Dermis microvascular lymphatic vessel endothelial cell (primary cell): Measurements from ENCODE around the gene GUCY2F. TPM values are rescaled to one million over a fixed set of nuclear protein-coding genes. Genes with fewer than 3 reads are reported as not detected.

Experiments
- DNase-seq, 2 donors: peaks; one replicate each; pipeline versions ENCODE4 v3.0.0 to v3.0.0-alpha.2; 2010; ENCODE audit warnings: low read depth in 2 of 2
- total RNA-seq: library from RNA; depleted of rRNA; stranded (reverse); fragments of >200 nt; gene quantifications from 2 replicates; pipeline ENCODE4 v1.2.1, GENCODE V29; 2014

The GUCY2F gene
- total RNA-seq, 1 donor from 2014 or later = not detected

- DNase-seq = no peak
Measured at GRCh38 chrX:109393859-109394258, 88.0 kb downstream of the GUCY2F start.

GRCh38 chrX:109392895-109393294 lies 89.0 kb downstream of the GUCY2F start:
- DNase-seq = no peak

GRCh38 chrX:109390556-109390955 lies 91.3 kb downstream of the GUCY2F start:
- no peak for DNase-seq

- no peak for DNase-seq
Measured at GRCh38 chrX:109389917-109390316, 92.0 kb downstream of the GUCY2F start.

DNA sequence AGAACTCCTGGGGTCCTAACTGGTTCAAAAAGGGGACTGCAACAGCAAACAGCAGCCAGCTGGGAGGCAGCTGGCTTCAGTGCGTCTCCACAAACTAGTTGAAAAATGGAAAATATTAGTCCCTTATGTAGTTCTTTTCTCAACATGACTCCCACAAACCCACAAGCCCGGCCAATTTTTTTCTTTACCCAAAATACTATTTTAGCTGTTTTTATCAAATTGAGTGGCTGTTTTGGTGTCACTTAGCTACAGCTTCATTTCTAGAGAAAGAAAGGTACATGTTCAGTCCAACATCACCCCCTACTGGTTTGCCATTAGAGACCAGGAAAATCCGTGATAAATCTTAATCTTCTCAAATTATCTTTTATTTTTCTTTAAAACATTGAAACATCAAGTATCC lies 97.2 kb downstream of the GUCY2F start:
- peak; percentile 9 to 45 for DNase-seq

GRCh38 chrX:109382332-109382731 lies 99.6 kb downstream of the GUCY2F start:
- no peak for DNase-seq

DNA sequence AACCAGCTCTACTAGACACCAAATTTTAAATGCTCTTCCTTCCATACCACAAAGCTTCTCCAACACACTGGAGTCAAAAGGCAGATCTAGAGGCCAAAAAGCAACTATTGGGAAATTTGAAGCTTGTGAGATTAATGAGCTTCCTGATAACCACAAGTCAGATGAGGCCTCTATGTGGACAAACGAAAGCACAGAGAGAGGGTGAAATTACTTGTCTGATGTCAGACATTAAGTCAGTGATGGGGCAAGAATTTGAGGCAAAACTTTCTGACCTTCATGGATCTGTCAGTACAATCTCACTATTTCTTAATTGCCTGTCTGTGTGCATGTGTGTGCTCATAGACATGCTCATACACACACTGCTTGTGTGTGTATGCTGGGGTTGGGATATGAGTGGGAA lies 103.6 kb downstream of the GUCY2F start:
- no peak for DNase-seq

DNA sequence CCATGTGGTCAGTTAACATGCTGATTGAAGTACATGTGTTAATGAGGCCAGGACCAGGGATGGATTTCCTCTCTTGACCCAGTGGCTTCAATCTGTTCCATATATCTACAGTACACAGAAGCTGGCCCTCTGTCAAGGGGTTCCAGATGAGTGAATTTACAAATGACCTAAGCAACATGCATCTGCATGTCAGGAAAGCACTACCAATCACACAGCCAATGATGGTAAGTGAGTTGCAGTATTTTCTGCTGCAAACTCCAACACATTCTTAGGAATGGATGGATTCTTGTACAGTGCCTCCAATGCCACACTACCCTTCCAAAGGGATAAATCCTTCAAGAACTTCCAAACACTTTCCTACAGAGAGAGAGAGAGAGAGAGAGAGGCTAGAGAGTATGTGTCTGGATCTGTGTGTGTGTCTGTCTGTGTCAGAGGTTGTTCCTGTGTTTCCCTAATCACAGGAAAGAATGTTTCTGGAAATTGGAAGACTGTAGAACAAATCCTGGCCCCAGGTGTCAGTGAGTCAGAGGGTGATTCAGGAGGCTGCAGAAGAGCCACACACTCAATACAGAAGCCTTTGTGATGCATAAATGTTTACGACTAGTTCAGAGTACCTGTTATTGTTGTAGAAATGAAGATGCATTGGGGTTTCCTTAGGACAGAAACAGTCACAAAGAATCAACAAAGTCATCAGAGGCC lies 107.5 kb downstream of the GUCY2F start:
- peak; percentile 2 to 68 for DNase-seq

DNA sequence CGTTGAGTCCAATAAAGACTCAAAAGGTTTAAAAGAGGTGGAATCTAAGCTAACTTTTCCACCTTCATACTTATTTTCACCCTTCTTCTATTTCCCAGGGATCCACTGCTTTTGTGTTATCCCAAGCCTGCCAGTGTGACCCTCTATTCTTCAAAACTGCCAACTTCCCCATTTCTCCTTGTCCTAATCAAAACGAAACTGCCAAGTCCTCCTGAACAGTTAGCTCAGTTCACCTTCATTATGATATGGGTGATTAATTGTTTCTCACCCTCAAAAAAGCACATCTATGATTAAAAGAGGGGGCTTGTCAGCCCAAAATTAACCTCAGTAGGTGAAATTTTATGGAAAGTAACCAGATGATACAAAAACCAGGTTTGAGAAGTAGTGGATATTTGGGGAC lies 108.4 kb downstream of the GUCY2F start:
- no peak for DNase-seq

GRCh38 chrX:109372716-109373115 lies 109.2 kb downstream of the GUCY2F start:
- DNase-seq = no peak

DNA sequence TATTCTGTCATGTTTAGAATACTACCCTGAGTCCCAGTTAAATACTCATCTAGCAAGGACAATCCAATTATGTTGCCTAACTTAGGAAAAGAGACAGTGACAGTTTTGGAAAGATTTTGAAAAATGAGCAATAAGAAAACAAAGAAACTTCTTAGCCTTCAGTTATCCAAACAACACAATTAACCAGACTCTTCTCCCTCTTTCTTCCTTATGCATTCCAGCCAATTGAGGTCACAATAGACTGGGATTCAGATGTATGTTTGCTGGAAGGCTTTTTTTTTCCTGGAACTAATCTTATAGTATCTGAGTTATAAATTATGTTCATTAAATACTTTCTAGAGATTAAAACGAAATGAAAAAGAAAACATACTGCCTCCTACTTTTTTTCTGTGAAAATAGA lies 109.6 kb downstream of the GUCY2F start:
- no peak for DNase-seq

DNA sequence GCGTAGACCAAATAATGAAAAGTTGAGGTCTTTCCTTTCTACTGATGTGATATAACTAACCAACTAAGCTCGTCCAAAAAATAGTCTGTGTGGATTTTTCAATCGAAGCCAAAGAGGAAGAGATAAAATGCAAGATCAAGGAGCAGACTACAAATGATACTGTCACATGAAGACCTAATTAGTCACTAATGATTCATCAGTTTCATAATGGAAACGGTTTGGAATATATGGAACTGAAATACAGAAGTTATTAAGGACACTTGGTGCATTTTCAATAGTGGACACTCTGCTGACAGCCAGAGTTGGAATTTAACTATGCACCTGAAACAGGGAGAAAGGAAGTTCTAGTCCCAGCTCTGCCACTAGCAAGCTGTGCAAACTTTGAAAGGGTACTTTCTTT lies 119.8 kb downstream of the GUCY2F start:
- no peak for DNase-seq

DNA sequence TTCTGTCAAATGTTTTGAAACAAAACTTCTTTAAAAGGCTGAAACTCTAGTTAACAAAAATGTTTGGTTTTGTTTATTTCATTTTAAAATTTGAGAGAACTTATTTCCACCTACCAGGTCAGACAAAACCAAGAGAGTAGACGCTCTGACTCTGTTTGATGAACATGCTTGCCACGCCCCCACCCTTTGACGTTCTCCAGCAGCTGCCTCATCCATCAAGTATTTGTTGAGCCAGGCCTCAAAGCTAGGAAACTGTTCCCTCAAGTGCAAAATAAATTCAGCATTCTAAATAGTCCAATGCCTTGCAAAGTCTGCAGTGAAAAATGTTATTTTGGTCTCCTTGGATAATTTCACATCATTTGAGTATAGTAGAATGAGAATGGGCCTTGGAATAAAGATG lies 121.6 kb downstream of the GUCY2F start:
- no peak for DNase-seq

GRCh38 chrX:109357706-109358105 lies 124.2 kb downstream of the GUCY2F start:
- DNase-seq = no peak

GRCh38 chrX:109356684-109357083 lies 125.2 kb downstream of the GUCY2F start:
- DNase-seq = no peak

DNA sequence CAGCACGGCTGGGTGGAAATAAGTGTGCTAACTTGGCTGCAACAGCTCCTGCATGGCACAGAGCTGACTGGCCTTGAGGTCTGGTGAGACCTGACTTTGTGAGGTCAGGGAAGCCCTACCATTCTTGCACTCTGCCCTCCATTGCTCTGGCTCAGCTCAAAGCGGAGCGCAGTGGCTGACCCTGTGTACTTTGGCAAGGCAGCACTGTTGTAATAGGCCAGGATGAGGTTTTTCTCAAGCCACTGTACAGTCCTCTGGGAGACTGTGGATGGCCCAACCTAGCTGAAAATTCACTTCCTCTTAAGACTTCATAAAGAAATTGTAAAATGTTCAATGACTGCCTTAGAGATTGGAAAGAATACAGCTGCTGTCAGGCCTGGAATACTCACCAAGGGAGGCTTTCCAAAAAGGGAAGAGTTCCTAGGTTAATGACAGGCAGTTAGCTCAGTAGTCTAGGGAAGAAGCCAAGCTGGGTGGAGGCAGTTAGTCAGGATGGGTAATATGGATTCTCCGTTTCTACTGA lies 129.8 kb downstream of the GUCY2F start:
- DNase-seq = no peak

DNA sequence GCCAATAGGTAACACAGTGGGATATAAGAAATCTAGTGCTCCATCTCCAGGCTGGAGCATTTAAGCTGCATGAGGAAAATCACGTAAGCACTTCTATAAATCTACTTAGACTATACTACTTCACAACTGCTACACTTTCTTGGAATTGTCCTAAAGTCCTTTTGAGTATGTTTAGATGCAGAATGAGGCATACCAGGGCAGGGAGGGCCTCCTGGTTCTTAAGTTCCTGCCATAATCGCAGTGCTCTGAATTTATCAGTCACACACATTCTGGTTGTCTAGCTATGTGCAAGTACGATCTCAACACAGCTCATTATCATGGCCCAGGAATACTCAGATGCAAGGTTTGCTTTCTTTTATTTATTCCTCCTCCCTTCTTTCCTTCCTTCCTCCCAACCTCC lies 130.3 kb downstream of the GUCY2F start:
- no peak for DNase-seq

GRCh38 chrX:109350551-109350950 lies 131.3 kb downstream of the GUCY2F start:
- no peak for DNase-seq

GRCh38 chrX:109350051-109350450 lies 131.8 kb downstream of the GUCY2F start:
- DNase-seq = no peak

- DNase-seq = peak in 1 of 2 donors; percentile 83
Measured at GRCh38 chrX:109347632-109348031, 134.3 kb downstream of the GUCY2F start.

DNA sequence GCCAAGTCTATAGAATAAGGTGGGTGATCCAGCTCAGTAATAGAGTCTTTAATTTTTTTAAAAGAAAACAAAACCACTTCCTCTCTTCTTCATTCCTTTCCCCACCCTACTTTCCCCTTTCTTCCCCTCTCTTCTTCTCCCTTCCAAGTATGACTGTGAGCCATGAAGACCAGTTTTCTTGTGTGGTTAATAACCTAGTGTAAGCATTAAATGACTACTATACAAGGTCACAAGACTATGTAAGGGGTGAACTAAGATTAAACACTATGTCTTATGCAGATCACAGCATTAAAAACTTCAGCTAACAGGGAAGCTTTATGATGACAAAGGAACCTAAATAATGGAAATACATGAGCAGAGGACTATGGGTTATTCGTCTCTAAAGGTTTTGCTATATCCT lies 135.4 kb downstream of the GUCY2F start:
- DNase-seq = no peak

GRCh38 chrX:109345856-109346255 lies 136.0 kb downstream of the GUCY2F start:
- DNase-seq = peak; percentile 39 to 84

- DNase-seq = peak in 1 of 2 donors; percentile 65
Measured at GRCh38 chrX:109344678-109345077, 137.2 kb downstream of the GUCY2F start.

DNA sequence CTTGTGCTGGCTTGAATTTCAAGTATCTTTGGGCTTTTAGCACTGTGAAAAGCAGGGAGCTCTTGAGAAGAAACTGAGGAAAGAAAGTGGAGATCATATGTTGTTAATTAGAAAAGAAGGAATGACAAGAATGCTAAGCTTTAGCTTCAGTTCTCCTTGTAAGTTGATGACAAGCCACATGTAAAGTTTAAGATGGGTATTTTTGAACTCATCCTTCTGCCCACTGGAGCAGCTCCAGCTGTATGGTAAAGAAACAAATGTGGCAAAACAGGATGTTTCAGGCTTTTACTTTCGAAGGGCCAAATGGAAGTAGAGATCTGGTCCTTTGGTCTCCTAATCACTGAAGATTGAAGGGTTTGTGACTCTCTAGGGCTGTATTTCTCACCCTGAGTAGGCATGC lies 137.8 kb downstream of the GUCY2F start:
- DNase-seq = no peak
